Caco-2 (cell line): ENCODE data around the gene MAGI1. TPM values are rescaled to one million over a fixed set of nuclear protein-coding genes. Genes with fewer than 3 reads are reported as not detected.

ENCODE experiments used
- Bru-seq: library from RNA; stranded (reverse); fragments of 400-500 nt; gene quantifications from one replicate; lab custom pipeline; 2021; lab: Mats Ljungman, UMichigan
- BruChase-seq, 2 experiments: library from RNA; stranded (reverse); fragments of 400-500 nt; gene quantifications; one replicate each; lab custom pipeline; 2021; lab: Mats Ljungman, UMichigan
- BruUV-seq: library from RNA; stranded (reverse); fragments of 400-500 nt; replicated peaks from 2 replicates; lab custom pipeline; 2021; lab: Mats Ljungman, UMichigan
- CTCF ChIA-PET: fragments of 300-600 bp; sonication (Branson Sonifier 250); formaldehyde crosslinking; loops from one replicate; lab custom pipeline; 2022; ENCODE audit warnings: antibody characterized with exemption; lab: Charles Lee
- POLR2A ChIA-PET: fragments of 300-600 bp; sonication (Branson Sonifier 250); formaldehyde crosslinking; loops from one replicate; lab custom pipeline; 2022; ENCODE audit warnings: antibody characterized with exemption; lab: Charles Lee
- DNase-seq, 2 experiments: peaks; one replicate each; pipeline versions ENCODE4 v3.0.0 to v3.0.0-alpha.2; 2020 to 2022
- H3K27me3 ChIP-seq: replicated peaks from 2 replicates; pipeline ENCODE4 v1.6.0; 2011; ENCODE audit warnings: low read length; ENCODE audit not compliant: control insufficient read depth, insufficient read depth
- H3K36me3 ChIP-seq: 2 replicates; pipeline ENCODE4 v1.5.1; 2011; ENCODE audit warnings: low read length; ENCODE audit not compliant: control insufficient read depth, insufficient read depth
- H3K4me1 ChIP-seq: fragments of 250-450 bp; sonication (Bioruptor Pico); 2 replicates; pipeline ENCODE4 v1.5.1; 2020; ENCODE audit warnings: mild to moderate bottlenecking
- H3K4me3 ChIP-seq: 2 replicates; pipeline ENCODE4 v1.5.1; 2011; ENCODE audit warnings: low read depth, mild to moderate bottlenecking, control low read depth, low read length
- H3K9me3 ChIP-seq: fragments of 250-450 bp; sonication (Bioruptor Pico); 2 replicates; pipeline ENCODE4 v1.5.1; 2020; ENCODE audit warnings: mild to moderate bottlenecking, moderate library complexity
- H3K27ac Mint-ChIP-seq: one replicate; pipeline ENCODE4 v1.8.0; 2022; ENCODE audit warnings: mixed read lengths; ENCODE audit not compliant: unreplicated experiment
- H3K27me3 Mint-ChIP-seq: one replicate; pipeline ENCODE4 v1.8.0; 2022; ENCODE audit warnings: mixed read lengths; ENCODE audit not compliant: insufficient read depth, unreplicated experiment
- H3K36me3 Mint-ChIP-seq: one replicate; pipeline ENCODE4 v1.8.0; 2022; ENCODE audit warnings: mild to moderate bottlenecking, mixed read lengths; ENCODE audit not compliant: insufficient read depth, unreplicated experiment
- H3K4me1 Mint-ChIP-seq: one replicate; pipeline ENCODE4 v1.8.0; 2022; ENCODE audit warnings: low read depth, mixed read lengths; ENCODE audit not compliant: unreplicated experiment
- H3K4me3 Mint-ChIP-seq: one replicate; pipeline ENCODE4 v1.8.0; 2022; ENCODE audit warnings: mild to moderate bottlenecking, moderate library complexity, mixed read lengths; ENCODE audit not compliant: unreplicated experiment
- H3K9me3 Mint-ChIP-seq: one replicate; pipeline ENCODE4 v1.8.0; 2022; ENCODE audit warnings: mixed read lengths; ENCODE audit not compliant: unreplicated experiment
- CTCF ChIP-seq, 2 experiments: fragments of 200-600 bp in 1 of 2; IDR thresholded peaks; 1 replicate in 1 of 2; 2 replicates in 1 of 2; pipeline versions ENCODE4 v1.5.1 to v1.8.0; 2011 to 2022; ENCODE audit warnings: antibody characterized with exemption in 1 of 2, control low read depth in 1 of 2, inconsistent platforms in 1 of 2, low read depth in 1 of 2, low read length in 1 of 2, mild to moderate bottlenecking in 1 of 2, moderate library complexity in 1 of 2; ENCODE audit not compliant: insufficient read depth in 1 of 2, severe bottlenecking in 1 of 2, unreplicated experiment in 1 of 2
- intact Hi-C: fragments of 100-400 bp; cut with micrococcal nuclease; formaldehyde crosslinking; loops from one replicate; pipeline ENCODE4 v1.10.0; 2022; ENCODE audit not compliant: unreplicated experiment
- long read RNA-seq: library from polyadenylated mRNA; stranded (forward); transcript quantifications from one replicate; pipeline ENCODE4 v2.0.0, GENCODE V29; 2022
- total RNA-seq: library from RNA; stranded (reverse); gene quantifications from 2 replicates; pipeline ENCODE4 v1.2.3, GENCODE V29; 2022

The MAGI1 gene
- 63.6 and 64.9 TPM in 2 replicates for total RNA-seq
- percentile 91 among the genes with signal in this experiment for Bru-seq, nascent RNA
- percentile 90 among the genes with signal in this experiment for BruChase-seq, experiment 1, labeled RNA remaining after a 2-hour chase
- percentile 81 among the genes with signal in this experiment for BruChase-seq, experiment 2, labeled RNA remaining after a 6-hour chase
- long read RNA-seq, partial matches to known transcripts, result 2 of 26 reads
- long read RNA-seq, other reads (novel, unspliced or antisense), result 24 of 26 reads

DNA sequence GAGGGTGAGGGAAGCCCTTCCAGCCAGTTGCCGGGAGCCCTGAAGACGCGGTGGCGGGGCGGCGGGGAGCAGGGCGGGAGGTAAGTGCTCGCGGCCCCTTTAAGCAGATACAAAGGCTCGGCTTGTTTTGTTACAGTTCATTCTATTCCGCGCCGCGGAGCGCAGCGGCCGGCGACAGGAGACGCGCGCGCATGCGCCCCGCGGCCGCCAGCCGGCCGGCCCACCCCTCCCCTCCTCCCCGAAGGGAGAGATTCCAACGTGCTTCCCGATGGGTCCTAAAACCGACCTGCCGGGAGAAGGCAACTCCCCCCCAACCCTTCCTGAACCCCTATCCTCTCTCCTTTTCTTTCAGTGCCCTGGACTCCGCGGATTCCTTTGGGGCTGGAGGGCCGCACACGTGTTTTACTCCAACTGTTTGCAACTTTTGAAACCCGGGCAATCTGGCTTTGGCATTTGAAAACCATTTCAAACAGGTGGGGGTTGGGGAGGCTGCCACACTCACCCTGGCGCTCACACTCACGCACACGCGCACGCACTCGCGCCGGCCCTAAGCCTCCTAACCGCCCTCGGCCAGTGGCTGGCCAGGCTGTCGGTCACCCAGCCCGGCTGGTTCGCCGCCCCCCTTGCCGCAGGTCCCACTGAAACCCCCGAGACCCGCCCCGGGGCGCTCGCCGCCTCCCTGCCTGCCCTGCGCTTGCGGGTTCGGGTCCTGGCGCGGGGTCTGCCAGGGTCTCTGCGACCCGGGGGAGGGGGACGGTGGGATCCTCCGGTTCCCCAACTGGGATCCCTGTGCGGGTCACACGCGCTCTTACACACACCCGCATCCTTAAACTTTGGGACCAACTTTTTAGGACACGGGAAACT lies at the start of gene MAGI1:
TSS of gene MAGI1 (minus strand) at position 193 of the 864 bp plus-strand sequence. CDS start 610 bp downstream, outside the sequence.
- peak within 1 kb of the TSS; percentile 70 for H3K4me3 ChIP-seq
- intact Hi-C loops, result loop anchor here (2.0 to 10.0 kb wide), 5 partner anchors 44 to 254 kb away; partner anchors contain the start of gene SLC25A26
- Mint-ChIP-seq H3K4me3 (peak within 1 kb of the TSS; percentile 95), H3K36me3 (peaks cover 27% of the 10 kb centered on the region), H3K27ac (peak within 1 kb of the TSS; percentile 94), H3K27me3 (no peaks in the 10 kb centered on the region), H3K9me3 (no peaks in the 10 kb centered on the region), H3K4me1 (peaks cover 13% of the 10 kb centered on the region)
- H3K4me1 ChIP-seq, result peaks cover 4% of the 10 kb centered on the region; the same call in 1 of the 2 replicates
- no TSS peak for BruUV-seq
- DNase-seq, result peak; percentile 94 to 95
- no peaks in the 10 kb centered on the region for H3K27me3 ChIP-seq
- H3K36me3 ChIP-seq, result no peaks in the 10 kb centered on the region
- CTCF ChIA-PET, result no interaction called here
- no peak for TF ChIP-seq CTCF (IDR thresholded peaks at IDR 0.05; ENCODE audit: insufficient read depth in 1 of 2, low read depth in 1 of 2, low read length in 1 of 2, severe bottlenecking in 1 of 2, unreplicated experiment in 1 of 2)
- POLR2A ChIA-PET, result interaction anchor here (1.2 kb wide), 1 partner anchor 86 kb away, joined by 7 read pairs; no protein-coding TSS in a partner anchor
- H3K9me3 ChIP-seq, result no peaks in the 10 kb centered on the region

- no peak for TF ChIP-seq CTCF (IDR thresholded peaks at IDR 0.05; ENCODE audit: insufficient read depth in 1 of 2, low read depth in 1 of 2, low read length in 1 of 2, severe bottlenecking in 1 of 2, unreplicated experiment in 1 of 2)
- Mint-ChIP-seq H3K4me1 (peaks cover 10% of the 10 kb centered on the region), H3K27me3 (no peaks in the 10 kb centered on the region), H3K27ac (peak overlapping the region; percentile 53), H3K4me3 (no peak overlapping the region), H3K9me3 (no peaks in the 10 kb centered on the region), H3K36me3 (no peaks in the 10 kb centered on the region)
- Histone ChIP-seq H3K27me3 (no peaks in the 10 kb centered on the region), H3K4me1 (peaks cover 21% of the 10 kb centered on the region), H3K4me3 (no peak overlapping the region), H3K9me3 (no peaks in the 10 kb centered on the region), H3K36me3 (no peaks in the 10 kb centered on the region)
- ChIA-PET CTCF (no interaction called here), POLR2A (no interaction called here)
- BruUV-seq, result no TSS peak
- intact Hi-C loops, result loop anchor here (1.0 to 5.0 kb wide), 4 partner anchors 10 to 55 kb away; partner anchors contain the start of gene MAGI1
- peak; percentile 72 to 78 for DNase-seq
Measured at GRCh38 chr3:66083784-66084213, 45.1 kb upstream of the MAGI1 start.

GRCh38 chr3:66083096-66083678 lies 44.5 kb upstream of the MAGI1 start:
- Histone ChIP-seq H3K9me3 (no peaks in the 10 kb centered on the region), H3K36me3 (no peaks in the 10 kb centered on the region), H3K4me1 (peaks cover 21% of the 10 kb centered on the region), H3K4me3 (no peak overlapping the region), H3K27me3 (no peaks in the 10 kb centered on the region)
- H3K27me3 Mint-ChIP-seq, result no peaks in the 10 kb centered on the region
- no peak for TF ChIP-seq CTCF (IDR thresholded peaks at IDR 0.05; ENCODE audit: insufficient read depth in 1 of 2, low read depth in 1 of 2, low read length in 1 of 2, severe bottlenecking in 1 of 2, unreplicated experiment in 1 of 2)
- no peaks in the 10 kb centered on the region for H3K36me3 Mint-ChIP-seq
- H3K9me3 Mint-ChIP-seq, result no peaks in the 10 kb centered on the region
- POLR2A ChIA-PET, result no interaction called here
- peak overlapping the region; percentile 53 for H3K27ac Mint-ChIP-seq
- intact Hi-C loops, result loop anchor here (1.0 to 5.0 kb wide), 3 partner anchors 10 to 44 kb away; partner anchors contain the start of gene MAGI1
- CTCF ChIA-PET, result interaction anchor here (0.9 kb wide), 1 partner anchor 46 kb away, joined by 3 read pairs; no protein-coding TSS in a partner anchor
- peaks cover 10% of the 10 kb centered on the region for H3K4me1 Mint-ChIP-seq
- BruUV-seq, result no TSS peak
- H3K4me3 Mint-ChIP-seq, result peak overlapping the region; percentile 43
- no peak for DNase-seq
